Right lobe of liver (tissue), 4 donors: ENCODE measurements around the gene PCNX2.

Experiments
- POLR2A ChIP-seq: fragments of 450-650 bp; IDR thresholded peaks from one replicate; pipeline ENCODE4 v1.6.1; 2017; ENCODE audit warnings: antibody characterized with exemption, mild to moderate bottlenecking
- TF ChIP-seq, protein P1 (sequence below), 4 donors: fragments of 200-600 bp in 3 of 4; fragments of 450-650 bp in 1 of 4; IDR thresholded peaks; one replicate each; pipeline versions ENCODE4 v1.5.1 to v1.8.0; 2016 to 2022; ENCODE audit warnings: antibody characterized with exemption in 4 of 4, mild to moderate bottlenecking in 2 of 4
- donor health status: DM: no; HTN: no; CAD: no.
- donor health status: DM: no; HTN: no; CAD: no.
- donor health status: DM: no; HTN: yes; CAD: no.

DNA sequence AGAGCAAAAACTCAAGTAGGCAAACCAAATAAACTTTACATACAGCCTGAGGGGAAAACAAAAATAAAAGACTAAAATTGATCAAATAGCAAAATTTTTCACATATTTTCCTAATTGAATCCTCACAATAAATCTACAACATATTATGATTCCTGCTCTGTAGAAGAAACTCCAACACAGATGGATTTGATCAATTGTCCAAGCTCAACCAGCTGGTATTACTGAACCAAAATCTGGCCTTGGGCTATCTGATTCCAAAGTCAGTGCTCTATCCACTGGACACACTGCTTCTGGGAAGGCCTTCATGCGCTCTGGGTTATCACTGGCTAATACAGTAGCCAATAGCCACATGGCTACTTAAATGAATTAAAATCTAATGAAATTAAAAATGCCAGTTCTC lies 39.3 kb downstream of the PCNX2 start:
- TF ChIP-seq, protein P1, sequence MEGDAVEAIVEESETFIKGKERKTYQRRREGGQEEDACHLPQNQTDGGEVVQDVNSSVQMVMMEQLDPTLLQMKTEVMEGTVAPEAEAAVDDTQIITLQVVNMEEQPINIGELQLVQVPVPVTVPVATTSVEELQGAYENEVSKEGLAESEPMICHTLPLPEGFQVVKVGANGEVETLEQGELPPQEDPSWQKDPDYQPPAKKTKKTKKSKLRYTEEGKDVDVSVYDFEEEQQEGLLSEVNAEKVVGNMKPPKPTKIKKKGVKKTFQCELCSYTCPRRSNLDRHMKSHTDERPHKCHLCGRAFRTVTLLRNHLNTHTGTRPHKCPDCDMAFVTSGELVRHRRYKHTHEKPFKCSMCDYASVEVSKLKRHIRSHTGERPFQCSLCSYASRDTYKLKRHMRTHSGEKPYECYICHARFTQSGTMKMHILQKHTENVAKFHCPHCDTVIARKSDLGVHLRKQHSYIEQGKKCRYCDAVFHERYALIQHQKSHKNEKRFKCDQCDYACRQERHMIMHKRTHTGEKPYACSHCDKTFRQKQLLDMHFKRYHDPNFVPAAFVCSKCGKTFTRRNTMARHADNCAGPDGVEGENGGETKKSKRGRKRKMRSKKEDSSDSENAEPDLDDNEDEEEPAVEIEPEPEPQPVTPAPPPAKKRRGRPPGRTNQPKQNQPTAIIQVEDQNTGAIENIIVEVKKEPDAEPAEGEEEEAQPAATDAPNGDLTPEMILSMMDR (IDR thresholded peaks at IDR 0.05) = no peak
- no peak for TF ChIP-seq POLR2A
